RPMI8226 (cell line): ENCODE measurements around the gene DUSP8.

Experiments
- DNase-seq: peaks from one replicate; pipeline ENCODE4 v3.0.0-alpha.2; 2015

Gene DUSP8

GRCh38 chr11:1565904-1566247 is 6.2 kb downstream of the DUSP8 start:
- DNase-seq = peak; percentile 1

GRCh38 chr11:1565173-1565903 is 6.7 kb downstream of the DUSP8 start:
- DNase-seq = peak; percentile 1

- DNase-seq = peak; percentile 75
These were observed 7.4 kb downstream of the DUSP8 start for GRCh38 chr11:1564535-1565172.

- DNase-seq = peak; percentile 31
These were observed 8.2 kb downstream of the DUSP8 start for GRCh38 chr11:1563697-1564534.

- no peak for DNase-seq
These were observed 8.9 kb downstream of the DUSP8 start for GRCh38 chr11:1563149-1563638.

GRCh38 chr11:1562469-1563148 is 9.5 kb downstream of the DUSP8 start:
- no peak for DNase-seq

GRCh38 chr11:1561955-1562354 is 10.1 kb downstream of the DUSP8 start:
- no peak for DNase-seq

GRCh38 chr11:1561266-1561665 is 10.8 kb downstream of the DUSP8 start:
- DNase-seq = no peak

- no peak for DNase-seq
These were observed 11.3 kb downstream of the DUSP8 start for GRCh38 chr11:1560649-1561251.

GRCh38 chr11:1560002-1560648 is 11.9 kb downstream of the DUSP8 start:
- no peak for DNase-seq

- DNase-seq = peak; percentile 87
These were observed 12.7 kb downstream of the DUSP8 start for GRCh38 chr11:1559111-1559951.

GRCh38 chr11:1558775-1559110 is 13.3 kb downstream of the DUSP8 start:
- no peak for DNase-seq

GRCh38 chr11:1557904-1558774 is 13.9 kb downstream of the DUSP8 start:
- DNase-seq = no peak

GRCh38 chr11:1557051-1557884 is 14.8 kb downstream of the DUSP8 start:
- no peak for DNase-seq

- no peak for DNase-seq
These were observed 15.7 kb downstream of the DUSP8 start for GRCh38 chr11:1556278-1556902.

GRCh38 chr11:1555713-1556153 is 16.3 kb downstream of the DUSP8 start:
- DNase-seq = no peak

- DNase-seq = no peak
These were observed 16.9 kb downstream of the DUSP8 start for GRCh38 chr11:1554981-1555712.
